ENCODE results near the gene FTO.

FTO gene

GRCh38 chr16:54000361-54000760 lies 296.4 kb downstream of the FTO start:
- no peak overlapping the region for H3K4me3 ChIP-seq (ENCODE audit: low read length)
- no peak for DNase-seq (ENCODE audit: low read depth, low spot score)

DNA sequence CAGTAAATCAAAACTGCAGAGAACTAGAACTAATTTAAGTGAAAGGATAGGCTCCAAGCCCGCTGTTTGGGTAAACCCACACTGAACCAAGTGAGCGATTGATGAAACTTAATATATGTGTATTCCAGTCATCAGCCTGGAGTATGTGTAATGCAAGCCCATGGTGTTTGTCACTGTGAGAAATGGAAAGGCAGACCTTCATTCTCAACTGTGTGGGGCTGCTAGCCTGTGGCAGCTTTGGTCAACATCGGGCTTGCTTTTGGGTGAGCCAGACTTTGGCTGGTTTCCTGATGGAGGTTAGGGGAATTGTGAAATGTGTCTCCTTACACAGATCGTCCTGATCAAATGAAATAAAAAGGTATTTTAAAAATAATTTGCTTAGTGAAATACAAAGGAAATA lies 302.7 kb downstream of the FTO start:
- H3K4me3 ChIP-seq (ENCODE audit: low read length) = no peak overlapping the region
- no peak for DNase-seq (ENCODE audit: low read depth, low spot score)

DNA sequence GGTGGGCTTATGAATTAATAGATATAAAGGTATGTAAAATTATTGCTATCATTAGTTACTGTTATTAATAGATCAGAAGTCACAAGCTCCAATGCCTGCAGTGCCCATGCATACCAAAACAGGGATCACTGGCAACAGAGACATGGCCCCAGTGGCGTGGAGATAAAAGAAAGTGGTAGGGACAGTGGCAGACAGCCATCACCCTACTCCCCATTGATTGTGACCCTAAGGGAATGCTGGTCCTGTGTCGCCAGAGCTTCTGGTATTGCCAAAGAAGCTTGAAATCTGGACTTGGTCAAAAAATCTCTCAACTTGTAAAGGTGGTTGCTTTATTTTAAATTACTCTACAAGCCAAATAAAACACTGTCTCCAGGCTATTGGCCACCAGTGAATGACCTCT lies 303.5 kb downstream of the FTO start:
- H3K4me3 ChIP-seq (ENCODE audit: low read length) = no peak overlapping the region
- no peak for DNase-seq (ENCODE audit: low read depth, low spot score)

- DNase-seq (ENCODE audit: low read depth, low spot score) = no peak
These were observed 305.7 kb downstream of the FTO start for GRCh38 chr16:54009464-54010176.

DNA sequence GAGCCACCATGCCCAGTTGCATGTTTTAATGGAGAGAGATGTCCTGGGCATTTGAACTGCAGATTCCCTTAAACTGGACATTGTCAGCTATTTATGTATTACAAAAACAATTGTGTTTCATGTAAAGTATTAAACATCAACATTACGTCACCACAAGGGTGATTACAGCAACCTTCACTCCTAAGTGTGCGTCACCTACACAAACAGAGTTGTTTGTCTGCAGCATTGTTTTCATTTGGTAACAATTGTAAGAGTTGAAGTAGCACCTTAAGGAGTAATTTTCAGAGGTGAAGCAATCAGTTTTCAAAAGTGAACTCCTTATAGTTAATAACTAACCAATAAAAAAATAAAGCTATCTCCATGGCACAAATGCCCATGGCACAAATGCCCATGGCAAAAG lies 311.2 kb downstream of the FTO start:
- DNase-seq (ENCODE audit: low read depth, low spot score) = no peak
- H3K4me3 ChIP-seq (ENCODE audit: low read length) = no peak overlapping the region

More at GRCh38 chr16:54009464-54010176, 305.7 kb downstream of the FTO start:
- no peak overlapping the region for H3K4me3 ChIP-seq (ENCODE audit: low read length)

- DNase-seq (ENCODE audit: low read depth, low spot score) = no peak
- H3K4me3 ChIP-seq (ENCODE audit: low read length) = no peak overlapping the region
These were observed 318.4 kb downstream of the FTO start for GRCh38 chr16:54022362-54022761.

DNA sequence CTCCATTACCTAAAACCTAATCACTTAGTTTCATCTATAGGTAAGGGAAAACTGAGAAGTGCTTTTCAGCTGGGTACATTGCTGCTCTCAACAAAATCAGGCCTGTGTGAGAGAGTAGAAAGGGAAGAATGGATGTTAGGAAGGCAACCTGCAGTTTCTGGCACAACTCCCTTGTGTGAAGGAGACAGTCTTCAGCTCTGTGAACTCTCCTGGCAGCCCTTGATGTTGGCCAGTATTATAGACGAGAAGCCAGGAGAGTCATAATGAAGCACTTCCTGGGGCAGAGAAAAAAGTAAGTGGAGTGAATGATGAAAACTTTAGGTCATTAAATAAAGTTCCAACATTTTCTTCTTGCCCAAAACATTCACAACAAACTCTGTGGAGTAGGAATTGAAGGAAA lies 322.5 kb downstream of the FTO start:
- no peak overlapping the region for H3K4me3 ChIP-seq (ENCODE audit: low read length)
- no peak for DNase-seq (ENCODE audit: low read depth, low spot score)

DNA sequence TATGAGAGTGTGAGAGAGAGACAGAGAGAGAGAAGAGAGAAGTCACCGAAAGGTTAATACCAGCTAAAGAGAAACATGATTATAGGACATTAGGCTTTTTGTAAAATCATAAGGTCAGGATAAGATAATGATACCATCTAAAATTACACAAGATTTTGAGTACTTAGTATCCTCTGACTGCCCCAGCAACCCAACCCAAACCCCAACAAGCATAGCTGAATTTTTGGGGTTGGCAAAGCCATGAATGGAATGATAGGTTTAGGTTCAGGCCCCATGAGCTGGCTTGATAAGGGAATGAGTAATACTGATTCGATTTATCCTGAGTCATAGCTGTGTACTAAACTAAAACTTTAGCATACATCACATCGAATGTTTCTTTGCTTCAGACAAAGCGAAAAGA lies 323.1 kb downstream of the FTO start:
- no peak for DNase-seq (ENCODE audit: low read depth, low spot score)
- H3K4me3 ChIP-seq (ENCODE audit: low read length) = no peak overlapping the region

DNA sequence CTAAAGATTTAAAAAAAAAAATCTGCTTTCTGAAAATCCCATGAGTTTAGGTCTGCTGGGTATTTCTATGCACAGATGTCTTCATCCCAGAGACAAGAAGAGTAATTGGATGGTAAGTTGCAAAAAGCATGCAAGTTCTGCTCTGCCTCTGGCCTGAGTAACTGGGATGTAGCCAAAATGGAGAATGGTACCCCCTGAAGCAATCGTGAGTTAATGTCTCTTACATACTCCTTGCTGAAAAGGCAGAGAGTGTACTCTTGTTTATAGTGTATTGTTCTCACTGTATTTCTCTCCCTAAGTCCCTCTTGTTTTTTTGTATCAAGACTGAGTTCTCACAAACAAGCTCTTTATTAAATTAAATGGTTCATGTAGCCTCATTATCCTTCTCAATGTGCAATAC lies 323.6 kb downstream of the FTO start:
- DNase-seq (ENCODE audit: low read depth, low spot score) = no peak
- no peak overlapping the region for H3K4me3 ChIP-seq (ENCODE audit: low read length)

- H3K4me3 ChIP-seq (ENCODE audit: low read length) = no peak overlapping the region
- no peak for DNase-seq (ENCODE audit: low read depth, low spot score)
These were observed 324.0 kb downstream of the FTO start for GRCh38 chr16:54027995-54028394.

DNA sequence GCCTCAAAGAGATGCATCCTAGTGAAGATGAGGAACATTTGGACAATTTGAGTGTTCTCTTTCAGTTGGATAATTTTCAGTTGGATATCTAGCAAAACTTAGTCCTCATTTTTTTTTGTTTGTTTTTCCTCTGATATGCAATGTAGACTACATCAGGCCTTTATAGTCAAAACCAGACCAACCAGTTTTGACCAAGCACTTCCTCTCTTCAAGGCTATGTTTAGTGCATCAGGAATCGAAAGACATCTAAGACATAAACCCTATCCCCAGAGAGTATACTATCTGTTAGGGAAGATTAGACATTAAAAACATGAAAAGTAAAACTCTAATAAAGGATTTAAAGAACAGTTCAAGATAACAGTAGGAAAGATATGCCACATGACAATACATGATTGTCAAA lies 326.5 kb downstream of the FTO start:
- H3K4me3 ChIP-seq (ENCODE audit: low read length) = no peak overlapping the region
- no peak for DNase-seq (ENCODE audit: low read depth, low spot score)

- no peak overlapping the region for H3K4me3 ChIP-seq (ENCODE audit: low read length)
- no peak for DNase-seq (ENCODE audit: low read depth, low spot score)
These were observed 327.3 kb downstream of the FTO start for GRCh38 chr16:54031107-54031760.

- DNase-seq (ENCODE audit: low read depth, low spot score) = no peak
- H3K4me3 ChIP-seq (ENCODE audit: low read length) = no peak overlapping the region
These were observed 329.8 kb downstream of the FTO start for GRCh38 chr16:54033747-54034146.

- no peak overlapping the region for H3K4me3 ChIP-seq (ENCODE audit: low read length)
- no peak for DNase-seq (ENCODE audit: low read depth, low spot score)
These were observed 330.7 kb downstream of the FTO start for GRCh38 chr16:54034684-54035083.

DNA sequence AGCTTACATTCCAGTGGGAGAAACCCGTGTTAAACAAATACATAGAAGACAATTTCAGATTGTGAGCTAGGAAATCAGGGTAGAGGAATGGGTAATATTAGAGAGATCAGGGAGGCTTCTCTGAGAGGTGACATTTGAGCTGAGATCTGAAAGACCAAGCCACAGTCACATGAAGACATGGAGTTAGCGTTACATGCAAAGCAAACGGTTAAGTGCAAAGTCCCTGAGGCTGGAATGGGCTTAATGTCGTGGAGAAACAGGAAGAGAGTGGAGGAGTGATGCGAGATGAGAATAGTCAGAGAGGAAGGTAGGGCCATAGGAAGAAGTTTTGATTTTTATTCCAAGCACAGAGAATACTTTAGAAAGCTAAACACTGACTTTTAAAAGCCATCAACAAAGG lies 336.5 kb downstream of the FTO start:
- no peak for DNase-seq (ENCODE audit: low read depth, low spot score)
- H3K4me3 ChIP-seq (ENCODE audit: low read length) = no peak overlapping the region

DNA sequence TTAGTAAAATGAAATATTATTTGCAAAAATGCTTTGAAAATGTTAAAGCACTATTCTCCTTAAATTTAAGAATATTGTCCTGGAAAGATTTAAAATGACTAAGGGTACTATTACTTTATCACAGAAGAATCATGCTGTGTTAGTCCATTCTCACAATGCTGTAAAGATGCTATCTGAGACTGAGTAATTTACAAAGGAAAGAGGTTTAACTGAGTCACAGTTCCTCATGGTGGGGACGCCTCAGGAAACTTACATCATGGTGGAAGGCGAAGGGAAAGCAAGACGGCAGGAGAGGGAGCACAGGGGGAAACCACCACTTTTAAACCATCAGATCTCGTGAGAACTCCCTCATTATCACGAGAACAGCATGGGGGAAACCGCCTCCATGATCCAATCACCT lies 337.0 kb downstream of the FTO start:
- DNase-seq (ENCODE audit: low read depth, low spot score) = no peak
- no peak overlapping the region for H3K4me3 ChIP-seq (ENCODE audit: low read length)

- H3K4me3 ChIP-seq (ENCODE audit: low read length) = no peak overlapping the region
- peak; percentile 46 for DNase-seq (ENCODE audit: low read depth, low spot score)
These were observed 344.9 kb downstream of the FTO start for GRCh38 chr16:54048586-54049495.

DNA sequence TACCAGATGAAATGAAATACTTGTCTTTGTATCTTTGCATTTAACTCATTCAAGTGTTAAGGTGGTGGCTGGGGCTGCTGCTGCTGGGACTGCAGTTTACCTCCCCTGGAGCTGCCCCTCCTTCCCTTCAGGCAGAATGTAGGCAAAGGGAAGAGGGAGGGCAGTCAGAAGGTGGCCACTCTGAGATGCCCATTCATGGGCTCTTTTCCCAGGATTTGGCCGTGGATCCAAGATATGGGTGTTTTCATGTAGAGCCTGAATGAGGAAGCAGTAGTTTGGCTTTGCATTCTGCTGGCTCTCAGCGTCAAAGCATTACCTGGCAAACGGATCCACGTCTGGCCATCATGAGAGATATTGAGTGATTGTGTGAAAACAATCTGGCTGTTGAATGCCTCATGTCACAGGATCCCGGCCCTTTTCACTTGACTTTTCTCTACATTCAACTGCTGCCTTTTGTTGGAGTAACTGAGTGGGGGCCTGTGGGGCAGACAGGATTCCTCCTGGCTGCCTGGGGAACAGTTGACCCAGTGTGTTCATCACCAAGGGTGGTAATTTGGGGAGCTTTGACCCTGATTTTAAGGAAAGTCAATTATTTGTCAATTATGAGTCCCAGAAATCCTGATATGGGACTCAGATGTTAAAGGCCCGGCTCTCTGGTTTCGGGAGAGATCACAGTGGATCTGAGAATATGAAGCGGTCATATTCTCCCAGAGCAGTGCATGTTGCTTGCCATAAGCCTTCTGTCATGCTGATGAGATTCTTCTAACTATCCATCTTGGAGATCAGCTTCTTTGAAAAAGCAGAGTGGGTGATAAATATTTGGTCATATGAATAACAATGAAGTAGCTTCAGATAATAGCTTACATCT lies 345.9 kb downstream of the FTO start:
- peak; percentile 44 for DNase-seq (ENCODE audit: low read depth, low spot score)
- H3K4me3 ChIP-seq (ENCODE audit: low read length) = peak overlapping the region; percentile 2
